ENCODE data around the gene CDKL1.
"Not testable (repeated sequence)": the region's sequence is repeated elsewhere in the genome, so short reads cannot be mapped to it uniquely, and the experiment has no call there.

CDKL1 gene

DNA sequence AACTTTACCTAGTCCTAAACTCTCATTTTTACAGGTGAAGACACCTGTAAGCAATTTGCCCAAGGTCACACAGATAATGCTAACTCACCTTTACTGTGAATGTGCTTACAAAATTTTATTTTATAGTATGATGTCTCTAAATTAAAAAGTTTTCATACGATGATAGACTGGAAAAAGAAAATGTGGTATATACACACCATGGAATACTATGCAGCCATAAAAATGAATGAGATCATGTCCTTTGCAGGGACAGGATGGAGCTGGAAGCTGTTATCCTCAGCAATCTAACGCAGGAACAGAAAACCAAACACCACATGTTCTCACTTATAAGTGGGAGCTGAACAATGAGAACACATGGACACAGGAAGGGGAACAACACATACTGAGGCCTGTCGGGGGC, 40.4 kb downstream of the CDKL1 start:
- DNase-seq: not testable (repeated sequence)

DNA sequence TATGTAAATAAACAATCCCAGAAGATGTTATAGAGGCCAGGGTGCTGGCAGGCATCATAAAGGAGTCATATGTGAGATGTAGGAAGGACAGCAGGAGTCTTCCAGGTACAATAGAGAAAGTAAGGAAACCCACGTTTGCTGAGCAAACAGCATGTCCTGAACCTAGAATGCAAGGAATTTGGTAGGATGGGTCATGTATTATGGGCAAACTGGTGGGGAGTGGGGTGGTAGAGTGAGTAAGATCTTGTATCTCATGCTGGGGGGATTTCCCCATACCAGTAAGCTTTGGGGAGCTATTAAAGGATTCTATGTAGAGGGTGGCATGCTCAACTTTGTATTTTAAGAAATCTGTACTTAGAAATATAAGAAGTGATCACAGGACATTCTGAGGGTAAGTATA, 41.0 kb downstream of the CDKL1 start:
- DNase-seq: no peak

DNA sequence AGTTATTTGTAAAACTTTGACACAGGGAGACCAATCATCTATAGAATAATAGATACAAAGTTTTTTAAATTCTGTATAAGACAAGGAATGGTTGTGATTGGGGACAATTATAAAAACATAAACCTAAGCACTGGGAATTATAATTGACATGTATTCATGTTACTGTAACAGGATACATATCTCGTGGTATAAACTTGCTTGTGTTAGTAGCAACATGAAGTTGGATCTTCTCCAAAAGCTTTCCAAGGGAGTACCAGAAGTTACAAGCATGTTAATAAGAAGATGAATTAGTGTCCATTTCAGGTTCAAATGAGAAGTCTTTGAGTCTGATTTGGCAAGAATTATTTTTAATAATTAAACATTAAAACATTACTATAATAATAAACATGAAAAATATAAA, 42.2 kb downstream of the CDKL1 start:
- DNase-seq: no peak

DNA sequence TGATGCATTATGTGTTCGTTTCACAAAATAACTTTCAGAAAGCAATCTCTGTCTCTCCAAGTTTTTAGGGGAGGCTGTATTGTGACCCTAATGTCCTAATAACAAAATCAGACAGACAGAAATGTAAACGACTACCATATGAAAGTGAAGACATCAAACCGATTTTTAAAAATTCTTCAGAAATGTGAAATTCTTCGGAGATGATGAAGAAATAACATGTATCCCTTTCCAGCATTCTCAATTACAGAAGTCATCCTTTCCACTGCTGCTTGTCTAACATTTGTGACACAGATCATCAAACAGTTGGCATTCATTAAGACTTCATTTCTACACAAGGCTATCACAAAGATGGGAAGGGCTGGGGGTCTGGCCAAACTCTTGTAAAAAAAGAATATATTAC, 43.6 kb downstream of the CDKL1 start:
- DNase-seq: no peak

DNA sequence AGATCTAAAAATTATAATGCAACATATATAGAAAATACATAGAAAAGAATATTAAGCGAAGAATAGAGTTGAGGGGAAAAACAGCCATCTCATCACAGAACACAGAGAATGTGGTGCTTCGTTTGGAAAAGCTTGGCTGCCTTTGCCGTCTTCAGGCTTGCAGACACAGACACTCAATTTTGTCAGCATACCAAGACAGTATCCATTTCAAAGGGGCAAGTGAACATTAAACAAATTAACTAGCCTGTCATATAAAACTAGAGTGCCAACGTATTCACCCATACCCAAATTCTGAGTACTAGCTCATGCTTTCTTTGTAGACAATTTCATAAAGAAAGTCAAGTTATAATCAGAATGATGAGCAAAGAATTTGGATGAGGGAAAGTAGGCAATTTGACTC, 44.1 kb downstream of the CDKL1 start:
- no peak for DNase-seq

DNA sequence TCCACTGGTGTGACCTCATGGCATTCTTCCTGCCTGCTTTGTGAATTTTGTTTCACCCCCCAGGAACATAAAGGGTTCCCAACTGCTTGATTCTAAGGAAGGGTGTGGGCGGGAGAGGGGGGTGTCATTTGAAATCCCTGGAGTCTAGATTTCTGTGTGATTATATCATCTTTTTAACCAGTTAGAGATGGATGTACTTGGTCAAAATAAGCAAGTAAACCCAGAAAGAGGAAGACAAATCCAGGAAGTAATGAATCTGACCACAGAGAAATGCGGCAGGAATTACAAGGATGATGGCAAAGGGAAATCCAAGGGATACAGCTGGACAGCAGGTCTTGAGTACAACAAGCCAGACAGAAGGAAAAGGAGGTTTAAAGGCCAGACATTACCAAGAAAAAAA, 45.7 kb downstream of the CDKL1 start:
- DNase-seq: no peak

DNA sequence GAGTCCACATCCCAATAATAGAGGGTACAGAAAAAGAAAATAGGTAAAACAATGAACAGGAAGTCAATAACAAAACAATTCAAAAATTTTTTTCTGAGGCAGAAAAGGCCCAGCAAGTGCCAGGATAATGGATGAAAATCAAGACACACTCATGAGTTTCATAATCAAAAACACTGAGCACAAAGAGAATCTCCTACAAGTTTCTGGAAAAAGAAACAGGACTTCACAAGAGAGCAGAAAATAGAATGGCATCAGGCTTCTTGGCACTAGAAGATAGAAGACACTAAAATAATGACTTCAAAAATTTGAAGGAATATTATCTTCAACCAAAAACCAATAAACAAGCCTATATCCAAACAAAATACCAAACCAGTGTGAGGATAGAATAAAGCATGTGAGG, 47.7 kb downstream of the CDKL1 start:
- no peak for DNase-seq

DNA sequence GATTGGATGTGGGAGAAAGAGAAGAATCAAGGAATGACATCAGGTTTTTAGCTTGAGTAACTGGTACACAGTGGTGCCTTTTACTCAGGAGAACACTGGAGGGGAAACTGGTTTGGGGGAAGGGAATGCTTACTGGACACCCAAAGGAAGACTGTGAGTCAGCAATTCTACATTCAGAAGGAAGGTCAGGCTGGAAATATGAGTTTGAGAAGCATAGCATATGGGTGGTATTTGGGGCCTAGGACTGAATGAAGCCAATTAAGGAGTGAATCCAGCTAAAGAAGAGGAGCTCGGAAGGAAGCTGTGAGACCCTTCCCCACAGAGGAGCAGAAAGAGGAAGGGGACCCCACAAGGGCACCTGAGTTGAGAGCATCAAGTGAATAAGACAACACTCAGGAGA, 49.2 kb downstream of the CDKL1 start:
- no peak for DNase-seq

DNA sequence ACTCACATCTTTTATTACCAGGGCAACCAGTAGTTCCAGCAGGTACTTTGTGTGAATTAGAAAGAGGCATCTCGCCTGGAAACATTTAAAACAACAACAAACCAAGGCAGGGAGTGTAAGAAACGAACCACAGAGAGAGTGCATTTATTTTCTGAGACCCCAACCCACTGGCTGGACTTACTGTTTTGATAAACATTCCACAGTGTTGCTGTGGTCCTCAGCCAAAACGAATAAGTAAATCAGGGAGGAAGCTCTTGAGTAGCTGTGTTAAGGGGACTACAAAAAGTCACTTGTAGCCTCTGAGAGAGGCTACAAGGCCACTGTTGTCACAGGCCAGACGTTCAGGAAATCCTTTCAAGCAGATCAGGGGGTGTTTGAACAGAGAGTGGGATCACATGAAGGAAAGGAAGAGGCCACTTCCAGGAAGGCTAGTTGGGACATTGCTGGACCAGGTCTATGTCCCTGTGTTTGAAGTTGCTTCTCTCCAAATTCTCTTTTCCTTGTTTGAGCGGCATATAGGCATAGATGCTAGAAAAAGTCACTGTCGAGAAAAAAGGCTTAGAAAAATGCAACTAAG, 50.7 kb downstream of the CDKL1 start:
- no peak for DNase-seq

DNA sequence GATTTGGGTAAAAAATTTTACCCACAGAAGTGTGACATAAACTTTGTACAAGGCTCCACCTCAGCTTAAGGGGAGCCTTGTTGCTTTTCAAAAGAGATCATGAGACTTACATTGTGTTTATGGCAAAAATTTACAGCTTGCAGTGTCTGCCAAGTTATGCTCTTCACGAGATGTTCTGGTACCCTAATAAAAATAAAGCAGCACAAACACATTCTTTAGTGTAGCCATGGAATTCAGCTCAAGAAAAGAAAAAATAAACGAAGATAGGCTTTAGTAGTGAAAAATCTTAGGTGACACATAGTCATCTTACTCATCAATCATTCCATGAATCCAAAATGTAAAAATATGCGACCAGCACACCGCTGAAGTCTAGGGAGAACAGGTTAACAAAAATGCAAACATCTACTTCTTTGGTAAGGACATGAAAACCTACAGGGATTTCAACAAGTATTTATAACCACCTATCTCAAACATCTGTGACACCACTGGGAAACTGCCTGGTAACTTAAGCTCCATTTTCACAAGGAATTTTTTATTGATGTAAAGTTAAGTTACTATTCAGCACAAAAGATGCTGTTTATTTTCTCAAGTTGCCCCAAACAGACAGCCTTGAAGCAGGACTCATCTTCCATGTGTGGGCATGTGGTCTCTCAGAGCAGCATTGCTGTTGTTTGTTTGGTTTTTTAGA, 51.7 kb downstream of the CDKL1 start:
- DNase-seq: no peak

DNA sequence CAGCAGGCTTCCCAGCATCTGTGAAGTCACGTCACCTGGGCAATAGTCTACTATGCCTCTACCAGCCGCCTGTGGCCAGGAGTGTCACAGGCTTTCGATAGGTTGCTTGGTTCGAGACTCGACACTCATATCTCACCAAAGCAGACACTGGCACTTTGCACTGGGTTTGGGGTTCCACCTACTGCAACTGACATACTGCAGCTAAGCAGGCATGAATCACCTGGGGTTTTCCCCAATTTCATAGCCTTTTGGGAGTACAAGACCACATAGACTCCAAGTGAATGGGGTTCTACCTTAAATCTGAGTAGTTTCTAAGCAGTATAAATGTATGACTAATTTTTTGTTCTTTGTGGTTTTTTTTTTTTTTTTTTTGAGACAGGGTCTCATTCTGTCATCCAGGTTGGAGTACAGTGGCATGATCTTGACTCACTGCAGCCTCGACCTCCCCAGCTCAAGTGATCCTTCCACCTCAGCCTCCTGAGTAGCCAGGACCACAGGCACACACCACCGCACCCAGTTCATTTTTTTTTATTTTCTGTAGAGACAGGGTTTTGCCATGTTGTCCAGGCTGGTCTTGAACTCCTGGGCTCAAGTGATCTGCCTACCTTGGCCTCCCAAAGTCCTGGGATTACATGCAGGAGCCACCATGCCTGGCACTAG, 52.4 kb downstream of the CDKL1 start:
- no peak for DNase-seq

DNA sequence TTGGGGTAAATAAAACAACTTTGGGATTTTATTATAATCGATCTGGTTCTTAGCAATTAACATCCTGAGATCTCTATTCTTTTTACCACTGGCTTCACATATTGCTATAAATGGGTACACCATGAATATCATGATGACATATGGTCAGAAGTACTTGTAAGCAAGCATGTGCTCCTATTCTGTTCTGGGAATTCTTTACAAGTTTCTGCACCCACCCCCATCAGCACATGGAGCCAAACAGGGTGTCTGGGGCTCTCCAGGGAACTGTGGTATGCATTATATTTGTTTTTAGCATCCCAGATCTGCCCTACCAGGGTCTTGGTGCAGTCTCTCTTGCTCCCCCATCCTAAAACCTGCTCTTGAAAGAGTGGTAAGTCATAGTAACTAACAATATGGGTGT, 53.2 kb downstream of the CDKL1 start:
- no peak for DNase-seq

DNA sequence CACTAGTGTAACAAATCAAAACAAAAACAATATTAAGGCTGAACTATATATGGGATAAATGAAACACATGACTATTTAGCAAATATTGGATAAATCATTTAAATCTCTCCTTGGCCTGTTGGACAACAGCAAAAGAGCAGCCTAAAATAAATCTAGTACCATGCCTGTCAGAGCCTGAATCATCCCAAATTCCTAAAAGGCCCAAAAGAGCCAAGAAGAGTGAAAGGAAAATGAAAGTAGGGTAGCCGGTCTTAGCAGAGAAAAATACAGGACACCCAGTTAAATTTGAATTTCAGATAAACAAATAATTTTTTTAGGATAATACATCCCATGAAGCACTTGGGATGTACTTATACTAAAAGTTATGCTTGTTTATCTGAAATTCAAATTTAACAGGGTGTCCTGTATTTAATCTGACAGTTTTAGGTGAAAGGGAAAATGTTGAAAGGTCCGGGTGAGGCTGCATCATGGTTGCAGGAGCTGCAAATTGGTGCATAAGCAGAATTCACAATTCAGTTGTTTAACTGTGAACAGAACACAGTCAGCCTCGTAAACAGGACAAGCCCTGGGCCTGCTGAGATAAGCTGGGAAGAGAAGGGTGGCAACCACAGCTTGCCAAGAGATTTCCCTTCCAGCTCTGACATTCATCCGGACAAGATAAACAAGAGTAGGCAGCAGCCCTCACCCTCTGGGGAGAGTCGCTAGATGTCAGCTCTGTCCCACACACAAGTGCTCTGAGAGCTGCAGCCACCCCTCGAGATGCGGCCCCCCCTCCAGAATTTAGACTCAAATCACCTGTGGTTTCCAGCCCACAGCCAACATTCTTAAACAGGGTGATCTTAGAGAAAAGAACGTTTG, 54.2 kb downstream of the CDKL1 start:
- DNase-seq: peak; percentile 34 to 41

DNA sequence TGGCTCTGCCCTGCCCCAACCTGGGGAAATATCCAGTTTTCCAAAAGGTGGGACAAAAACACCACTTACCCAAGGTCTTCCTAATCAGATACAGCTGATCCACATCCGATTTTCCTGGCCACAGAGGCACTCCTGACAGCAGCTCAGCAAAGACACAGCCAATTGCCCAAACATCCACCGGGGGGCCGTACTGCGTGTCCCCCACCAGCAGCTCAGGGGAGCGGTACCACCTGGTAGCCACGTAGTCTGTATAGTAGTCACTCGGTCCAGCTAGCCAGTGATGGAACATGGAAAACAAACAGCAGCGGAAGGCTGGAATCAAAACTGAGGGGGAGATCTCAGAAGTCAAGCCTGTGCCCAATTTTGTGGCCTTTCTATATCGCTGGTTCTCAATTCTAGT, 55.7 kb downstream of the CDKL1 start:
- no peak for DNase-seq

DNA sequence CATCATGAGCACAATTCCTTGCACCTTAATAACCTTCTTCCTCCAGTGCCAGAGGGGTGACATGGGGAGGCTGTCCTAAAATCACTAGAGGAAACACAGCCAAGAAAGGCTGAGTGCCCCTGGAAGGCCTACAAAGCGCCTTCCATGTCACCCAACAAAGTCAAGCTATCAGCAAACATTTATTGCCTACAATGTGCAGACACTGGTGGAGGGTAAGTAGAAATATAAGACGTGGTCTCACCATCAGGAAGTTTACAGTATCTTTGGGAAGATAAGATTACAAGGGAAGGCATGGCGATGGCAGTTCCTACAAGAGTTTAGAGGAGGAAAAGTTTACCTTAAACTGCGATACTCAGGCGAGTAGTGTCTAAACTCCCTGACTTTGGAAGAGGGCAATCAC, 56.6 kb downstream of the CDKL1 start:
- DNase-seq: no peak

DNA sequence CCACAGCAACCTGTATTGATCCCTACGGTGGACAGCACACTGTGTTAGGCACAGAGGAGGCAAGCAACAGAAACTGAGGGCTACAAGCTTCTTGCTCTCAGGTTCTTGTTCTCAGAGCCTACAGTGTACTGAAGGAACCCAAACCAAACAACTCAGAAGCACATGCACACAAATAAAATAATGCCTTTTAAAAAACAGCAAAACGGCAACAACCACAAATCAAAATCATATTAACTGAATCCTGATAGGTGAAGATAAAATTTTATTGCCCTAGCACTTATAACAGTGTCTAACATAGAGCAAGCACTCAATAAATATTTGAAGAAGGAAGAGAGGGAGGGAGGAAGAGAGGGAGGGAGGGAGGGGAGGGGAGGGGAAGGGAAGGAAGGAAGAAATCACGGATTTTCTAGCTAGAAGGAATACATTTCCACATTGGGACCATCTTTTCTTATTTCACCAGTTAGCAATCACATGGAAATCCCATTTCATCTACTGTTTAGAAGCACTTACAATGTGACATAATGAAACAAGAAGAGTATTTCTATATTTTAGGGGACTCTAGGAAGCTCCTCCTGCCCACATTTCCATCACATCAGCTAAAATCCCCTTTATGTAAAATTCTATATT, 57.4 kb downstream of the CDKL1 start:
- no peak for DNase-seq

DNA sequence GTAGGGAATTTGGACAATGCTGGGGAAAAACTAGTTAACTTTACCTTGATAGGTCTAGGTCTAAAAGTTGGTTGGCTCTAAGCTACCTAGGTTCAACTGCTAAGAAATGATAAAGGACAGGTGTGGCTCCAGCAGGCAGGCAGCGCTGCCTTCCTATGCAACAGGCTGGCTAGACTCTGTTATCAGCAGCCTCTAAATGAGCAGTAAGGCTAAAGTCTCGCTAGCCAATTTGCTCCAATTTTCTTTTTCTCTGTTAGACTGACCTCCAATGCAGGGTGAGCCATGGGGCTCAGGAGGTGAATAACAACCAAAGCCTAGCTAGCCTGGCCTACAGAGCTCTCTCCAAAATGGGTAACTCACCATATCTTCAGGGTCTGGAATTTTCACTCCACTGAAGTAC, 58.1 kb downstream of the CDKL1 start:
- DNase-seq: no peak

DNA sequence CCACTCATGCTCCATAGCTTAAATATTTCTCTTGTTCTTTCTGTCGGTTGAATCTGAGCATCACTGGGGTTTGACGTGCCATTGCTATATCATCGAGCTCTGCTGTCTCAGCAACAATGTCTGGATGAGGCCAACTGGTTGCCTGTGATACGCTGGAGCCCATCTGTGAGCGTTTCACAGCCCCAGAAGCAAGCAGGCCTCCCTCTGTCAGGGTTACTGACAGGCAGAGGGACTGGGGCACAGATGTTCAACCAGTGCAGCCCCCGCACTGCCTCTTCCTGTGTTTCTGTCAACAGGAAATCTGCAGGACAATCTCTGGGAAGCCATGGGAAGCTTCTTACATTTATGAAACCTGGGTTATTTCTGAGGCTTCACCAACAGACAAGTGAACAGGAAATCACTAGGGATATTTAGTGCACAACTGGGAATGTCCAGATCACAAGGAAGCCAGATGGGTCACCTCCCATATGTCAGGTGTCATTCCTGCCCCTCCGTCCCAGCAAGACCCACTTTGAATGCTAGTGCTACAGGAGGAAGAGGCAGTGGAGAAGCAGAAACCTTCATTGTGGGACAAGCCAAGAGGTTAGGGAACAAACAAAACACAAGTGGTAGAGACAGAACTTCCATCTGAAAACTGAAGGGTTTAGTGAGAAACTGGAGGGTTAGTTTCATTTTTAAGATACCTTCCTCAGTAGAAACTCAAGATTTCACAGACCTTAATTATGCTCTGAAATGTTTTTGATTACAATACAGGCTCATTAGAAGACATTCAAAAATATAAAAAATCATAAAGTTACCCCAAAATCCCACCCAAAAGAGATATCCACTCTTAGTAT, 60.5 kb downstream of the CDKL1 start:
- peak in 1 of 2 experiments; percentile 38 for DNase-seq

DNA sequence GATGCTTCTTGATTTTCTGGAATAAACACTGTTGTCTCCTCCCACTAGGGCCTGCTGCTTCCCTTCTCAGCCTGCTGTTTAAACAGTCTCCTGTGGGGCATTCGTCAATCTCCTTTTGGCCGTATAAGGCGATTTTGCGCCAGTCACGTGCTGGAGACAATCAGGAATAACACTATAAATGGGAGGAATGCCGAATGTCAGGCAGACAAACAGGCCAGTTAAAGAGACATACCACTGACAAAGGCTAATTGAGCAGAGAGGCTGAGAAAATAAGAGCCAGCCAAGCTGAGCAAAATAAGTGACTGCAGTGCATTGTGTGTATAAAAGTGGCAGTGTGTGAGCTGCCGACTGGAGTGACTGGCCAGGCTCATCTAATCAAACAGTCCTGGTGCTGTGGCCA, 61.3 kb downstream of the CDKL1 start:
- peak; percentile 70 to 89 for DNase-seq

DNA sequence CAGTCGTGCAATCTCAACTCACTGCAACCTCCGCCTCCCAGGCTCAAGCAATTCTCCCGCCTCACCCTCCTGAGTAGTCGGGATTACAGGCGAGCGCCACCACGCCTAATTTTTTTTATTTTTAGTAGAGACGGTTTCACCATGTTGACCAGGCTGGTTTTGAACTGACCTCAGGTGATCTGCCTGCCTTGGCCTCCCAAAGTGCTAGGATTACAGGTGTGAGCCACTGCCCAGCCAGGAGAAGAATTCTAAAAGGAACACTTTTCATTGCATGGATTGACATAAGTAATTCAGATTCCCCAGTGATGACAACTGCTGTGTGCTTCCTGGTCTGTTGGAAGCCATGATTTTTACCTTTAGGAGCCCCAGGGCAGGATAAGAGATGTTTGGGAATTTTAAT, 62.5 kb downstream of the CDKL1 start:
- no peak for DNase-seq

DNA sequence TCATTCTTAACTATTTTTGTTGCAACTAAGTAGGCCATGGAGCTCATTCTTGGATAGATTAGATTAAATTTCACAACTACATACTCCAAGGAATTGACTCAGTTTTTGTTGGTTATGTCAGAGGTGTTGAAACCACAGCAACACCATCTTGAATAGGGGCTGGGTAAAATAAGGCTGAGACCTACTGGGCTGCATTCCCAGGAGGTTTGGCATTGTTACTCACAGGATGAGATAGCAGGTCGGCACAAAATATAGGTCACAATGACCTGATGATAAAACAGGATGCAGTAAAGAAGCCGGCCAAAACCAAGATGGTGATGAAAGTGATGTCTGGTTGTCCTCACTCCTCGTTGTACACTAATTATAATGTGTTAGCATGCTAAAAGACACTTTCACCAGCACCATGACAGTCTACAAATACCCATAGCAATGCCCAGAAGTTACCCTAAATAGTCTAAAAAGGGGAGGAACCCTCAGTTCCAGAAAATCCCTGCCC, 63.6 kb downstream of the CDKL1 start:
- no peak for DNase-seq

DNA sequence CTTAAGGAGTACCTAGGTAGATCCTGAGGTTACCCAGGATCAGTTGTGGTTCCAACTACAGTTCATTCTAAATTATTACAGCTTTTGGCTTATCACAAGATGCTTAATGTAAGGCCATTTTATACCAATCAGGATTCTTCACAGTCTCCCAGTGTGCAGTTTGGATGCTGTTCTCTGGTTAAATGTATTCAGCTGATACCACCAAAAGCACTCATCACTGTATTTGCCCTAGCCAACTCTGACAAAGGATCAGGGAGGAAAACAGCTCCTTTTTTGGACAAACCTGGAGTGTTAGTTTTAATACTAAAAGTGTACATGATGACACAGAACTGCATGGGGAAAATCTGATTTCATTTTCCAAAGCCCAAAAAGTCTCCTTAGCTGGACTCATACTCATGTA, 65.1 kb downstream of the CDKL1 start:
- no peak for DNase-seq

Data from cerebellar nuclear complex (tissue), 1 donor.